CD4-positive, alpha-beta T cell treated with Interleukin-15 for 1 hour (primary cell): ENCODE results near the gene HAP1.
"Not testable (repeated sequence)": the region's sequence is repeated elsewhere in the genome, so short reads cannot be mapped to it uniquely, and the experiment has no call there.

Experiments used
- DNase-seq: peaks from one replicate; pipeline ENCODE4 v3.0.0-alpha.2; 2020

Gene HAP1

DNA sequence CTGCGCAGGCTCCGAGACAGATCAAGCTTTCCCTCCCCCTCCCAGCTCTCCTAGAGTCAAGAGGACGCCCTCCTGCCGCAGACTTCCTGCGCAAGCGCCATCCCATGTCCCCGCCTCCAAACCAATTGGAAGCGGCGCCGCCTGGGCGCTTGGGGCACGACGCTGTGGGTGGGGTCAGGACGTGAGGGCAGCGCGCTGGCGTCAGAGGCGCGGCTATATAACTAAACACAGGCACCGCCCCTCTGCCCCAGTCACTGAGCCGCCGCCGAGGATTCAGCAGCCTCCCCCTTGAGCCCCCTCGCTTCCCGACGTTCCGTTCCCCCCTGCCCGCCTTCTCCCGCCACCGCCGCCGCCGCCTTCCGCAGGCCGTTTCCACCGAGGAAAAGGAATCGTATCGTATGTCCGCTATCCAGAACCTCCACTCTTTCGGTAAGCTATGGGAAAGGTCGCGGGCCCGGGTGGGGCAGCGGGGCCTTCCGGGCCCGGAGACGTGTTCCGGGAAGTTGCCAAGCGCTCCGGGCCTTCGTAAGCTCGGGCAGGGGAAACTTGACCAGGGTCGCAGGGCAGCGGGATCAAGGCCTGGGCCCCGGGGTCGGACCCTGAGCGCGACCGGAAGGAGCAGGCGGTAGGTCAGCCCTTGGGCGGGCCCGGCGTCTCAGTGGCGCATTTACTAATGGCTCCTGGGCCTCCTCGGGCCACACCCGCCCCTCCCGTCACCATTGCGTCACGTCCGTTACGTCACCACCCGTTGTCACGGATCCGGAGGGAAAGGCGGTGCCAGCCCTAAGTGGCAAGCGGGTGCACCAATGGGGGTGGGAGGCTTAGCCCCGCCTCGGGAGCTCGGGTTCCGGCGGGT is 45.6 kb downstream of the HAP1 start, which contains the start of gene EIF1:
Gene EIF1, plus strand, starts transcription at position 245 of the 856 bp plus-strand sequence. Its CDS starts 154 bp downstream, at position 399.
- peak; percentile 100 for DNase-seq

DNA sequence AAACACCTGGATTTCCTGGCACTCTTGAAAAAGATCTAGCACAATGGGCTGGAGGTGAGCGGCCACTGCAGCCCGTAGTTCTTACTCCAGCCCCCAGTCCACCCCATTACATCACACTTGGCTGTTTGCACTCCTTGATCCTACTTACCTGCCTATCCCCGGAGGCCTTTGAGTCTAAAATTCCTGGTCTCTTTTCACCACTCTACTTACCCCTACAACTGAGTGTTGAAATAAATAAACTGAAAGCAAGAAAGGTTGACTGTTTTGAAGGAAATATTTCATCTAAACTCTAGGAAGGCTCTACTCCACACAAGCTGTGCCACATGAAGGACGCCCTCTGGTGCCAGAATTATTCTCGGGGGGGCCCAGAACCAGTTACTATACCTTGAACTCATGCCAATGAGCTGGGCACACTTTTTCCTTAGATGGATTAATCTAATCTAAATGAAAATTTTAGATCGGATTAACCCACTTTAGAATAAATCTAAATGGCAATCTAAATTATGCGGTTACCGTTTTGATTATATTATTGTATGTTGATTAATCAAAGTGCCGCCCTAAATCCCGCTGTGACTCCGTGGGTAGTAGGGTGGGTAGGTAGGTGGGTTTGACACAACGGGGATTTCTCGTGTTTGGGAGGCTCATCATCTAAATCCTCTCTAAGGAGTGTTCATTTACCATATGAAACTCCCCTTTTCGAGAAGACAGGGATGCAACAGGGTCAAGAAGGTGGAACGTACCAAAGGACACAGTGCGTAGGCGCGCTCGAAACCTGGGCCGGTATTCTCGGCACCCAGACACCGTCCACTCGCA is 46.4 kb downstream of the HAP1 start:
- peak; percentile 67 for DNase-seq

- no peak for DNase-seq
These were observed 48.2 kb downstream of the HAP1 start for GRCh38 chr17:41686281-41686680.

GRCh38 chr17:41685753-41686152 is 48.7 kb downstream of the HAP1 start:
- not testable (repeated sequence) for DNase-seq

DNA sequence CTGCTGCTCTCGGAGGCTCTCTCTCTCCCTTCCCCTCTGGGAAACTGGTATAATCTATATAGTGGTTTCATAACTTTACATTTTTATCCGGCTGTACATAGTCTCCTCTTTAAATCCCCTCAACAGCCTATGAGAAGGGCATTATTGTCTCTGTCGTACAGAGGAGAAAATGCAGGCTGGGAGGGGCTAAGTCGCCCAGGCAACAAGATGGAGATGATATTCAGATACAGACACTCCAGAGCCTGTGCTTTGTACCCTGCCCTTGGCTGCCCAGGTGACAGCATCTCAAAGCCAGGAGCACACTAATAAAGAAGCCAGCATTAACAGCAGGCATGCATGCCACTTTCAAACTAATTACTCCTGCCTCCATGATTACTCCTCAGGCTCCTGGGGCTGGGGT is 50.4 kb downstream of the HAP1 start:
- no peak for DNase-seq

GRCh38 chr17:41683441-41684007 is 50.9 kb downstream of the HAP1 start:
- DNase-seq: no peak

DNA sequence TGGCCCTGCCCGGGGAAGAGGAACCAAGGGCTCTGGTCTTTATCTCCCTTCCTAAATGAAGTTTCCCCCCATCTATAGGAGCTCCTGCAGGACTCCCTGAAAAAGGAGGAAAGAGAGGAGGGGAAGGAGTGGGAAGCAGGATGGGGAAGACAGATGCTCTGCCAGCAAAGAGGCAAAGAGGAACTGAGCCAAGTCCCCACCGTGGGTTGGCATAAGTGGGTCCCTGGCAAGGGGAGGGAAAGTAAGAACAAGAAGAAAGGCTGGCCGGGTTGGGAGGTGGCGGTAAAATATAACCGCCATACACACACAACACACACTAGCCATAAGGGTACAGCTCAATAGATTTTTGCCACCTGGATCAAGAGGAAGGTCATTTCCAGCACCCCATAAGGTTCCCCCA is 51.8 kb downstream of the HAP1 start:
- no peak for DNase-seq

DNA sequence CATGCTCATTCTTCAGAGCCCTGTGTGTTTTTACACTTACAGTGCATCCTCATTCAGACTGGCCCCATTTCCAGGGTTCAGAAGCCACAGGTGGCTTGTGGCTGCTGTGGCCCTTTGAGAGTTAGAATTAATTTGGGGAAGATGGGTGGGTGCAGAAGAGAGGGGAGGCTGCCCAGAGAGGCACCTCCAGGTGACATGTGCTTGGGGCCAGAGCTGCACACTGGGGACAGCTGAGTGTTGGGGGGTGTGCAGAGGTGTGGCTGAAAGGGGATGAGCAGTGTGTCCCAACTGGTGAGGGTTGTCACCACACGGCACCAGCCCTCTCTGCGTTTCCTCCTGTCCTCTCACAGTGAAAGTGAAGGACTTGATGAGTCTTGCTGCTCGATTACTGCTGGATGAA is 52.7 kb downstream of the HAP1 start:
- no peak for DNase-seq

DNA sequence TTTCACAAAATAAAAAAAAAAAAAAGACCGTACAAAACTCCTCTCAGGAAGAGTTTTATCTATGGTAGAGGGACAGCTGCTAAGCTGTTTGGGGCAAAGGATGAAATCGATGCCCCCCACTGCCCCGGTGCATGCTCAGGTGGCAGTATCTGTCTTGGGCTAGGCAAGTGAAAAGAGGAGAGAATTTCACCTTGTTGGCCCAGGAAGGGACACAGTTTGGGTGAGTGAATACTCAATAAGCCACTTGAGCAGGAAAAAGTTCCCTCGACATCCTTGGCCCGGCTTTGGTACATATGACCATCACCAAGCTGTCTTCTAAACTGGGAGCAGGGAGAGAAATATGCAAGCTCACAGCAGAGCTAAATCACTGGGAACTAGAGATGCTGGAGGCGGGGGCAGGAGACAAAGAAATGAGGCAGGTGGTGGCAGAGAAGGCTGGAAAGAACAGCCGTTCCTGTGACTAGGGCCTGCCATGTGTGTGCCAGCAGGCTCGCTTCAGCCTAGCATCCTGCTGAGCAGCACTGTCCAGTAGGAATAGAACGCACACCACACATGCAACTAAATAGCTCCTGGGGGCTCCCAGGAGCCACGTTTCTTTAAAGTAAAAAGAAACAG is 53.9 kb downstream of the HAP1 start:
- no peak for DNase-seq

GRCh38 chr17:41679740-41680425 is 54.6 kb downstream of the HAP1 start:
- DNase-seq: no peak

- peak; percentile 81 for DNase-seq
These were observed 55.3 kb downstream of the HAP1 start for GRCh38 chr17:41678907-41679739.

- no peak for DNase-seq
These were observed 56.0 kb downstream of the HAP1 start for GRCh38 chr17:41678411-41678906.

DNA sequence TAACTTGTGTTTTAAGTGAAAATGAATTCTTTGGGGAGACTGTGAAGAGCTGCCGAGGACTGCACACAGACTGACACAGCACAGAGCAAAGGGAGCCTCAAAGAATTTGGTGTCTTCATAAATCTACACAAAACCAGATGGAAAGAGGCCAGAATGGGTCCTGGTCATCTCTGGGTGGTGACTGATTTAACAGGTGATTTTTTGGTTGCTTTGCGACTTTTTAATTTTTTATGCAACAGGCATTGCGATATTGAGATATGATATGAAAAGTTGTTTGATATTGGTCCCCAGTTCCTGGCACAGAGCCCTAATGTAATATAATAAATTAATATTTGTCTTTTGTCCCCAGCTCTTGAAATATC is 58.4 kb downstream of the HAP1 start:
- DNase-seq: no peak

DNA sequence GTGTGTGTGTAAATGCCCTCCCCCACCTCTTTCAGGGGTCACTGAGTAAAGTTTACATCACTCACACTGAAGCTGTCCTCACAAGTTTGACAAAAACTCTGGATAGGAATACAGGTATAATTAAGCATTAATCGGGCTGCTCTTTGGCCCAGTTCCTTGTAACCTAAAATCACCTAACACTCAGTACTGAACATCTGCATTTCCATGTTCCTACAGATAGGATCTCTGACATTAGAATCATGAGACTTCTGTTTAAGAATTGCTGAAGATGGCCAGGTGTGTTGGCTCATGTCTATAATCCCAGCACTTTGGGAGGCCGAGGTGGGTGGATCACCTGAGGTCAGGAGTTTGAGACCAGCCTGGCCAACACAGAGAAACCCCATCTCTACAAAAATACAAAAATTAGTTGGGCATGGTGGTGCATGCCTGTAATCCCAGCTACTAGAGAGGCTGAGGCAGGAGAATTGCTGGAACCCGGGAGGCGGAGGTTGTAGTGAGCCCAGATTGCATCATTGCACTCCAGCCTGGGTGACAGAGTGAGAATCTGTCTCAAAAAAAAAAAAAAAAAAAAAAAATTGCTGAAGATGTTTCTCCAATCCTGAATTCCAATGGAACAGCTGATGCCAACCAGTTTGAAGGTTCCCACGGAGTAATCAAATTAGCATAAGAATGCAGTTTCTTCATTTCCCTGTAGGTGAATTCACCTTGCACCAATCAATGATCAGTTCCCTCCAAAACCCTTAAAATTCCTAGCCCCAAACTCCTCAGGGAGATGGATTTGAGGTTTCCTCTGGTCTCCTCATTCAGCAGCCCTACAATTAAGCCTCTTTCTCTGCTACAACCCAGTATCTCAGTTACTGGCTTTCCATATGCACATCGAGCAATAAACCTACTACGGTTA is 59.0 kb downstream of the HAP1 start:
- not testable (repeated sequence) for DNase-seq
